GM20431 (cell line): ENCODE data around the gene KCTD10.
"Not testable (repeated sequence)": the region's sequence is repeated elsewhere in the genome, so short reads cannot be mapped to it uniquely, and the experiment has no call there.

Experiments used
- in situ Hi-C: fragments of 300-500 bp; cut with MseI, MboI; formaldehyde crosslinking; loops from one replicate; pipeline ENCODE4 v1.15.0; 2020; ENCODE audit warnings: low sequenced_read_pairs; ENCODE audit not compliant: unreplicated experiment

Gene KCTD10

GRCh38 chr12:109455706-109456105 is 21.4 kb downstream of the KCTD10 start:
- in situ Hi-C loops: no loop called here

DNA sequence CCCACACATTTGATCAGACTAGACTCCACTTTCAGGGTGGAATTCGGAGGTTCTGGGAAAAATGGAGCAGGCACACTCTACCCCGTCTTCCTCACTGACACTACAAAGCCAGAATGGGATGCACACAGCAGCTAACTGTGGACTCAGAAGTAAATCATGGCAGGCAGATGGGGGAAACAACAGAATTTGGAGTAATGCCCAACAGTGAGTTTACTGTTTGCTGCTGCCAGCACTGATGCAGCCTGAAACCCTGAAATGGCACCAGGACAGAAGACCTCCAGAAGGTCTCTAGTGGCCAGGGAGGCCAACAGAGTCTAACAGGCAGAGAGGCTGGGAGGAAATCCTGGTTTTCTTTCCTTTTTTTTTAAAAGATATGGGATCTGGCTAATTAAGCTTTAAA is 24.6 kb downstream of the KCTD10 start:
- in situ Hi-C loops: no loop called here

DNA sequence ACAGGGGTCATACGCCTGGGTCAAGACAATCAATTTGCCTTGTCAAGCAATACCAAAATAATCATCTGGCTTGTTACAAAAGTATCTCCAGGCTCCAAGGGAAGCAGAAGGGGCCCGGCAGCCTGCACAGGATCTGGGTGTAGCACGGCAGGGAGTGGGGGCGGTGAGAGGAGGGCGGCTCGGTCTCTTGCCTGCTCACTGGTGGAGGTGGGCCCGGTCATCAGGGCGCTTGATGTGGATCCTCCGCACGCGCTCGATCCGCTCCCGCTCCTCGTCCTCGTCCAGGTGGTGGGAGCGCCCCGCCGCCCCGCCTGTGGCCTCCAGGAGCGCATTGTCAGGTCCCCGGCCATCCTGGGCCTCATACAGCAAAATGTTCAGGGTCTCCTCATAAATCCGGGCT is 25.7 kb downstream of the KCTD10 start:
- in situ Hi-C loops: no loop called here

DNA sequence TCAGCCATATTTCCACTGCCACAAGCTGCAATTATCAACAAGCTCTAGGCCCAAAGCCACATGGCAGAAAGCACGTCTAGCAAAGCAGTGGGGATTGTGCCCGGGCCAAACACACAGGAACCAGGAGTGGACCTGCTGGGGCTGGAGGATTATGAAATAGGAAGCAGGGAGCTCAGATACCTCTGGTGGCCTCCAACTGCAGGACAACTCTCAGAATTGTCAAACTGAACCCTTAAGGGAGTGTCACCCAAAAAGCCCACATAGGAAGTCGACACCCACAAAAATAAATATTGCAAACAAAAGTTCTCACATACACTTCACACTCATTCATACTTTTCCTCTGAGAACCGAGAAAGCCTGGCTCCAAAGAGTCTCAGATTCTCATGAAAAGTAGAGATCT is 26.1 kb downstream of the KCTD10 start:
- in situ Hi-C loops: no loop called here

DNA sequence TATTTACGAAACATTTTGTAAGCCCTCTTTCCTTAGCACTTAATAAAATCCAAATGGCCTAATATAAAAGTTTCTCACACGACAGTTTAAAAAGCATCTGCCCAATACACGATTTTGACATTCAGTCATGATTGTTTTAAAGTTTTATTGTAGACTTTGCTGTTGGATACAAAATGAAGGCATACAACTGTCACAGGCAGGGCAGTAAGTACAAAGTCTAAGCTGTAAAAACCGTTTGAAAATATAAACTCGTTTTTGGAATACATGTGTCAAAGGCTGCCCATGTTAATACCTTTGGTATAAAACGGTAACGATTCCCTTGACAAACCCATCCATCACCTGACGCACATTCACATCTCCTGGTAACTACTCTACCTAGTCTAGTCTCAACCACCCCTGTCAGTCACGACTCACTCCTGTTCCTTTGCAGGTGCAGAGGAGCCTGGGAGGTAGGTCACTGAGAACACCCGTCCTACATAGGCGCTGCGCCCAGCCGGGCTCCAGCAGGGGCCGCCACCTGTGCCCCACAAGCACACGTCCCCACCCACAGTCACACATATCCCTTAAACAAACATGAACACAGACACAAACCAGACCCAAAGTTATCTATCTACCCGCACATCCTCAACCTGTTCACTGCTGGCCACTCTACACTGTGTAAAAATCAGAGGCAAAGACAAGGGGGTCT is 27.1 kb downstream of the KCTD10 start:
- in situ Hi-C loops: no loop called here

GRCh38 chr12:109448707-109449390 is 28.3 kb downstream of the KCTD10 start:
- in situ Hi-C loops: no loop called here

DNA sequence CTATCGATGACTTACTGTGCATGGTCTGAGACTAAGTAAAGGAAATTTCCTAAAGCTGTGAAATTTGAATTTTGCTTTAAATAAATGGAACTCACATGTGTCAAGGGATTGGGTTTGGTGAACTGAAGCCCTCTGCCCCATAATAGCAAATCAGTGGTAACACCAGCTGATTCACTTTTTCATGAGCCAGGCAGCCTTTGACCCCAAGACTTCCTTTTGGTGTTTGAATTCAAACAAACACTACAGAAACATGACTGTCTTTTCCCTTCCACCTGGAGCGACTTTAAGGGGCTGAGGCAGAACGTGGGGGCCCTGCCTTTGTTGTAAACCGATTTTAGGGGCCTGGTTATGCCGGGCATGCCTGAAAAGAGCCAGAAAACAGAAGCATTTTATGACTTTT is 28.8 kb downstream of the KCTD10 start:
- in situ Hi-C loops: no loop called here

- in situ Hi-C loops: no loop called here
Observed at GRCh38 chr12:109447482-109447881, 29.6 kb downstream of the KCTD10 start.

GRCh38 chr12:109446869-109447268 is 30.2 kb downstream of the KCTD10 start:
- in situ Hi-C loops: no loop called here

DNA sequence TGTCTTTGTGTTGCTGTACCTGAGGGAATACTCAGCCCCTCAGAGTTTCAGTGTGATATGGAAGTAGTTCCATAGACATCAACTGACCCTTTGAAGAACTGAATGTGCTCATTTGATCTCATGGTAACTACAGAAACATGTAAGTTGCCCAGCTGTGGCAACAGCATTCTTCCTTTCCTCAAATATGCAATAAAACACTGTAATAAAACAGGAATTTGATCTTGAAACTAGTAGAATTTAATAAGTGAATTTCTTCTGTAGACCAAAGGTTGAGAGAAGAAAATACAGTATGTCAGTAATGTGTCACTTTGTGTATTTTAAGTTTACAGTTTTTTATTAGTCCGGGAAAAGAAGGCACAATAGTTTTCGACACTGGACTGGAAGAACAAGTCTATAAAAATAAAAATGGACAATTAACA is 31.9 kb downstream of the KCTD10 start:
- in situ Hi-C loops: no loop called here

DNA sequence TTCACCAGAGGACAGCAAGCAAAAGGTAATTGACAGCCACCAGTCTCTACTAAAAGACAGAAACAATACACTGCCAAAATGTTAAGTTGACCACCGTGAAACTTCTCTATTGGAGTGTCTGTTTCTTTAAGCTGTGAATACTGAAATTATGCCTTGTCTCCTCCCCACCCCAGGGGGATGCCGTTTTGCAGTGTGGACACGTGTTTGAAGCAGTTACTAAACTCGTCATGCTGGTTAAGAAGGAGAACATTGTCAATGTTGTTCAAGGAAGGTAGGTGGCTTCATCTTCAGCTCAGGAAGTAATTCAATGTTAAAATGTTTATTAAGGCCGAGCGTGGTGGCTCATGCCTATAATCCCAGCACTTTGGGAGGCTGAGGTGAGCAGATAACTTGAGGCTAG is 32.8 kb downstream of the KCTD10 start:
- in situ Hi-C loops: no loop called here

GRCh38 chr12:109443794-109444193 is 33.3 kb downstream of the KCTD10 start:
- in situ Hi-C loops: no loop called here

DNA sequence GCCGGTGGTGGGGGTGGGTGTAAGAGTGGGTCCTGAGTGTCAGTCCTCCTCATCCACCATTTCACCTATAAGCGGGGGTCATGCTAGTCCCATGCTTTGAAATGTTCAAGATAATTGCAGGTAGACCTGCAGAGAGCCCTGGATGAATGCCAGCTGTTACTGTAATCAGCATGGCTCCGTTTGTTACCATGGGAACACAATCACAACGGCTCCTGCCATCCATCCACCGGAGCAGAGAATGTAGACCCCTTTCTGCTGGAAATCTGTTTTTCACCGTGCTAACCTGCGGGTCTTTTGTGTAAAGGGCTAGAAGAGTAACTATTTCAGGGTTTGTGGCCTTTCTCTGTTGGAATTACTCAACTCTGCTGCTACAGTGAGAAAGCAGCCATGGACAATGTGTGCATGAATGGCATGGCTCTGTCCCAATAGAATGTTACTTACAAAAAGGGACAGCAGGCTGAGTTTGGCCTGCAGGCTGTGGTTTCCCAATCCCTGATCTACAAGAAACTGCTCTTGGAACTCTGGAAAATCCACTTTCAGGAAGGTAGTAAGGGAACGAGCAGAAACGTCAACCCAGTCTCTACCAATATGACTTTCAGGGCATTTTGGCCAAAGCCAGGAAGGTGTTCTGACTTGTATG is 36.1 kb downstream of the KCTD10 start:
- in situ Hi-C loops: no loop called here

- in situ Hi-C loops: not testable (repeated sequence)
Observed at GRCh38 chr12:109439951-109440350, 37.1 kb downstream of the KCTD10 start.

DNA sequence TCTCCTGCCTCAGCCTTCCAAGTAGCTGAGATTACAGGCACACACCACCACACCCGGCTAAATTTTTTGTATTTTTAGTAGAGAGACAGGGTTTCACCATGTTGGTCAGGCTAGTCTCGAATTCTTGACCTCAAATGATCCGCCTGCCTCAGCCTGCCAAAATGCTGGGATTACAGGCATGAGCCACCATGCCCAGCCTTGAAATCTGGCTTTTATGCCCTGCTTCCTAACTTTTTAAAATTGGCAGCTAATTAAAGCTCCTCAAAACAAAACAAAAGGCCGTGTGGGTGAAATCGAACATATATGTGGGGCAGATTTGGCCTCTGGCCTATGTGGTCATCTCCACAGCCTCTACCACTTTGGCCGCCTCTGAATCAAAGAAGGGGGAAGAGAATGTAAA is 37.9 kb downstream of the KCTD10 start:
- in situ Hi-C loops: no loop called here

DNA sequence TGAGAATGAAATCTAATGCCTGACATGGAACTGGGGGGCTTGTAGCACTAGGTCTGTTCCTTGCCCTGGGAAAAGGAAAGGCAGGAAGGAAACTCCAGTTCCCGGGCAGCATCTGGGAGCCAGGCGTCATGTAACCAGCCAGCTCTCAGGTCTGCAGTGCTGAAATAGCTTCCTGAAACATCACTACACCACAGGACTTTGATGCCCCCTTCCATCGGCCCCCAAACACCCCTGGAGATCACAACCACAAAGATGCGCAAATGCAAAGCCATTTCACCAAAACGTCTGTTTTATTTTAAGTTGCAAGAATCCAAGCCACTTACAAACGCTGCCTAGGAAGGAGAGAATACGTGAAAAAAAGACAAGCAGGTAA is 40.9 kb downstream of the KCTD10 start:
- in situ Hi-C loops: no loop called here

GRCh38 chr12:109435428-109436187 is 41.5 kb downstream of the KCTD10 start:
- in situ Hi-C loops: no loop called here

DNA sequence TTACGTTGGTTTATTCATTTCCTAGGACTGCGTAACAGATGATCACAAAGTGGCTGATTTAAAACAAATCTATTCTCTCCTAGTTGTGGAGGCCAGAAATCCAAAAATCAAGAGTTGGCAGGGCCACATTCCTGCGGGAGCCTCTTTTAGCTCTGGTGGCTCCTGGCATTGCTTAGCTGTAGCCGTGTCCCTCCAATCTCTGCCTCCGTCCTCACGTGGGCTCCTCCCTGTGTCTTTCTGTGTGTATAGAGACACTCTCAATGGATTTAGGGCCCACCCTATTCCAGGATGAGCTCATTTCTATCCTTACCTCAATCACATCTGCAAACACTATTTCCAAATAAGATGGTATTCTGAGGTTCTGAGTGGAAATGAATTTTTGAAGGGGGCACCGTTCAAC is 42.5 kb downstream of the KCTD10 start:
- in situ Hi-C loops: no loop called here

- in situ Hi-C loops: no loop called here
Observed at GRCh38 chr12:109433618-109434017, 43.5 kb downstream of the KCTD10 start.

DNA sequence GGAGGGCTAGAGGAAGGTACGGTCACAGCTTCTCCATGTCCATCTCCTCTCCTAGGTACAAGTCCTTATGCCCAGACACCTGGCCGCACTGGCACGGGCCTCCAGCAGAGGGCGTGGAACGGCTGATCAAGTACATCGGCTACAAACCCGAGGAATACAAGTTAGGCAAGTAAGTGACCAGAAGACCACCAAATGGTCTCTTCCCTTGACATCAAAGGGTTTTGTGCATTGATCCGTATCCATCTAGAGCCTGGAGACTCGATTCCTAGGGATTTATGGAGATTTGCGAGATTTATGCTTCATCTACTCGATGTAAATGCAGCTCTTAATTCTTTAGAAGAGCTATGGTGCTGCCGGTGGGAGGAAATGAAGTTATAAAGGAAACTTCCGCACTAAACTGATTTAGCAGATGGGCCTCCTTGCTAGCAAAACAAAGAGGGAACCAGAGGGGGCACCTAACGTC is 44.2 kb downstream of the KCTD10 start:
- in situ Hi-C loops: no loop called here

GRCh38 chr12:109432431-109432830 is 44.7 kb downstream of the KCTD10 start:
- in situ Hi-C loops: no loop called here
